HL-60/S4 treated with phorbol 12-myristate 13-acetate at 8.2 ng/mL for 4 days and 3 days (cell line): ENCODE measurements around the gene PRKN.

ENCODE experiments used
- in situ Hi-C: fragments of 300-500 bp; cut with MboI; formaldehyde crosslinking; loops from 2 replicates; pipeline ENCODE4 v1.15.0; 2022; ENCODE audit warnings: low sequenced_read_pairs

PRKN gene

GRCh38 chr6:162017536-162017935 lies 710.0 kb downstream of the PRKN start:
- in situ Hi-C loops = no loop called here

- in situ Hi-C loops = no loop called here
These were observed 713.3 kb downstream of the PRKN start for GRCh38 chr6:162014069-162014811.

- in situ Hi-C loops = no loop called here
These were observed 722.2 kb downstream of the PRKN start for GRCh38 chr6:162005372-162005771.

GRCh38 chr6:161996783-161997182 lies 730.8 kb downstream of the PRKN start:
- in situ Hi-C loops = no loop called here

- in situ Hi-C loops = no loop called here
These were observed 741.6 kb downstream of the PRKN start for GRCh38 chr6:161985876-161986423.

GRCh38 chr6:161984713-161985112 lies 742.9 kb downstream of the PRKN start:
- in situ Hi-C loops = no loop called here

GRCh38 chr6:161976553-161976952 lies 751.0 kb downstream of the PRKN start:
- in situ Hi-C loops = no loop called here

GRCh38 chr6:161973064-161973463 lies 754.5 kb downstream of the PRKN start:
- in situ Hi-C loops = no loop called here

- in situ Hi-C loops = no loop called here
These were observed 756.5 kb downstream of the PRKN start for GRCh38 chr6:161971043-161971442.

GRCh38 chr6:161963634-161964234 lies 763.8 kb downstream of the PRKN start:
- in situ Hi-C loops = no loop called here

- in situ Hi-C loops = no loop called here
These were observed 764.4 kb downstream of the PRKN start for GRCh38 chr6:161963181-161963580.

- in situ Hi-C loops = no loop called here
These were observed 765.8 kb downstream of the PRKN start for GRCh38 chr6:161961796-161962195.

- in situ Hi-C loops = no loop called here
These were observed 766.5 kb downstream of the PRKN start for GRCh38 chr6:161961046-161961445.

GRCh38 chr6:161959072-161959471 lies 768.5 kb downstream of the PRKN start:
- in situ Hi-C loops = no loop called here

GRCh38 chr6:161956082-161956481 lies 771.5 kb downstream of the PRKN start:
- in situ Hi-C loops = no loop called here

- in situ Hi-C loops = no loop called here
These were observed 772.8 kb downstream of the PRKN start for GRCh38 chr6:161954699-161955276.

- in situ Hi-C loops = no loop called here
These were observed 773.5 kb downstream of the PRKN start for GRCh38 chr6:161954077-161954476.

- in situ Hi-C loops = no loop called here
These were observed 776.4 kb downstream of the PRKN start for GRCh38 chr6:161951126-161951525.

- in situ Hi-C loops = no loop called here
These were observed 778.0 kb downstream of the PRKN start for GRCh38 chr6:161949531-161949930.

GRCh38 chr6:161948462-161948861 lies 779.1 kb downstream of the PRKN start:
- in situ Hi-C loops = no loop called here

GRCh38 chr6:161947371-161947770 lies 780.2 kb downstream of the PRKN start:
- in situ Hi-C loops = no loop called here

- in situ Hi-C loops = no loop called here
These were observed 781.1 kb downstream of the PRKN start for GRCh38 chr6:161946461-161946860.
